ENCODE measurements around the gene TOB2. TPM values are rescaled to one million over a fixed set of nuclear protein-coding genes. Genes with fewer than 3 reads are reported as not detected.

The TOB2 gene
- total and polyA plus RNA-seq, 2 donors (not counting 1 experiment from before 2014, with no cell fraction given) = 20.6 to 20.9 TPM

GRCh38 chr22:41481131-41481830 lies 34.7 kb upstream of the TOB2 start:
- peak overlapping the region; percentile 32 for H3K4me2 ChIP-seq (ENCODE audit: extremely low read depth, insufficient read depth, low read length)
- TF ChIP-seq EZH2 (IDR thresholded peaks at IDR 0.05; ENCODE audit: low read length, missing control alignments) (no peak), CTCF (conservative IDR thresholded peaks at IDR 0.05 in 1 of 2, IDR thresholded peaks at IDR 0.05 in 1 of 2; ENCODE audit: low read depth in 1 of 2, low read length in 2 of 2) (no peak)
- peak overlapping the region; percentile 83 for H3K27ac ChIP-seq (ENCODE audit: insufficient read depth, low read length)
- H3K79me2 ChIP-seq (ENCODE audit: control insufficient read depth, insufficient read depth, low read length) = peaks cover 54% of the 10 kb centered on the region
- DNase-seq (ENCODE audit: low read depth in 2 of 2) = peak; percentile 18 to 55
- peaks cover 41% of the 10 kb centered on the region for H3K4me1 ChIP-seq (ENCODE audit: control insufficient read depth, extremely low read depth, insufficient read depth, low read length)
- H3K36me3 ChIP-seq (ENCODE audit: control insufficient read depth, insufficient read depth, low read length) = no peaks in the 10 kb centered on the region
- no peaks in the 10 kb centered on the region for H3K27me3 ChIP-seq (ENCODE audit: control insufficient read depth, insufficient read depth, low read length)
- H3K9ac ChIP-seq (ENCODE audit: insufficient read depth, low read length) = no peak overlapping the region
- no peaks in the 10 kb centered on the region for H4K20me1 ChIP-seq (ENCODE audit: control insufficient read depth, extremely low read depth, insufficient read depth, low read length)
- H2AFZ ChIP-seq (ENCODE audit: low read length) = no peak overlapping the region
- no peaks in the 10 kb centered on the region for H3K9me3 ChIP-seq (ENCODE audit: control insufficient read depth, insufficient read depth, low read depth, low read length)
- H3K4me3 ChIP-seq (replicated peaks in 1 of 4; ENCODE audit: control extremely low read depth in 1 of 4, insufficient read depth in 1 of 4, low read depth in 3 of 4, low read length in 4 of 4) = no peak overlapping the region

GRCh38 chr22:41480397-41480735 lies 33.8 kb upstream of the TOB2 start:
- Histone ChIP-seq H3K27ac (ENCODE audit: insufficient read depth, low read length) (peak overlapping the region; percentile 83), H3K27me3 (ENCODE audit: control insufficient read depth, insufficient read depth, low read length) (no peaks in the 10 kb centered on the region), H3K36me3 (ENCODE audit: control insufficient read depth, insufficient read depth, low read length) (no peaks in the 10 kb centered on the region), H3K4me1 (ENCODE audit: control insufficient read depth, extremely low read depth, insufficient read depth, low read length) (peaks cover 41% of the 10 kb centered on the region), H3K9me3 (ENCODE audit: control insufficient read depth, insufficient read depth, low read depth, low read length) (no peaks in the 10 kb centered on the region), H3K9ac (ENCODE audit: insufficient read depth, low read length) (no peak overlapping the region), H2AFZ (ENCODE audit: low read length) (no peak overlapping the region), H3K4me2 (ENCODE audit: extremely low read depth, insufficient read depth, low read length) (peak overlapping the region; percentile 79), H3K4me3 (replicated peaks in 1 of 4; ENCODE audit: control extremely low read depth in 1 of 4, insufficient read depth in 1 of 4, low read depth in 3 of 4, low read length in 4 of 4) (no peak overlapping the region), H4K20me1 (ENCODE audit: control insufficient read depth, extremely low read depth, insufficient read depth, low read length) (no peaks in the 10 kb centered on the region), H3K79me2 (ENCODE audit: control insufficient read depth, insufficient read depth, low read length) (peaks cover 52% of the 10 kb centered on the region)
- DNase-seq (ENCODE audit: low read depth in 2 of 2) = peak; percentile 83 to 86
- TF ChIP-seq CTCF (conservative IDR thresholded peaks at IDR 0.05 in 1 of 2, IDR thresholded peaks at IDR 0.05 in 1 of 2; ENCODE audit: low read depth in 1 of 2, low read length in 2 of 2) = no peak
- TF ChIP-seq EZH2 (IDR thresholded peaks at IDR 0.05; ENCODE audit: low read length, missing control alignments) = no peak

- Histone ChIP-seq H3K9me3 (ENCODE audit: control insufficient read depth, insufficient read depth, low read depth, low read length) (no peaks in the 10 kb centered on the region), H3K36me3 (ENCODE audit: control insufficient read depth, insufficient read depth, low read length) (no peaks in the 10 kb centered on the region), H3K9ac (ENCODE audit: insufficient read depth, low read length) (no peak overlapping the region), H3K27me3 (ENCODE audit: control insufficient read depth, insufficient read depth, low read length) (no peaks in the 10 kb centered on the region), H3K4me3 (replicated peaks in 1 of 4; ENCODE audit: control extremely low read depth in 1 of 4, insufficient read depth in 1 of 4, low read depth in 3 of 4, low read length in 4 of 4) (peak overlapping the region in 1 of 4 experiments; percentile 8), H3K27ac (ENCODE audit: insufficient read depth, low read length) (peak overlapping the region; percentile 83), H2AFZ (ENCODE audit: low read length) (no peak overlapping the region), H3K79me2 (ENCODE audit: control insufficient read depth, insufficient read depth, low read length) (peaks cover 53% of the 10 kb centered on the region), H4K20me1 (ENCODE audit: control insufficient read depth, extremely low read depth, insufficient read depth, low read length) (no peaks in the 10 kb centered on the region), H3K4me2 (ENCODE audit: extremely low read depth, insufficient read depth, low read length) (peak overlapping the region; percentile 79), H3K4me1 (ENCODE audit: control insufficient read depth, extremely low read depth, insufficient read depth, low read length) (peaks cover 41% of the 10 kb centered on the region)
- TF ChIP-seq EZH2 (IDR thresholded peaks at IDR 0.05; ENCODE audit: low read length, missing control alignments) (no peak), CTCF (conservative IDR thresholded peaks at IDR 0.05 in 1 of 2, IDR thresholded peaks at IDR 0.05 in 1 of 2; ENCODE audit: low read depth in 1 of 2, low read length in 2 of 2) (peak; percentile 16 to 22)
- peak; percentile 72 to 73 for DNase-seq (ENCODE audit: low read depth in 2 of 2)
Observed at GRCh38 chr22:41479671-41480396, 33.2 kb upstream of the TOB2 start.

Data from fibroblast of lung (primary cell).